SH-SY5Y (cell line): Measurements from ENCODE around the gene FGF18.

ENCODE experiments used
- GATA2 ChIP-seq: IDR thresholded peaks from 2 replicates; pipeline ENCODE4 v1.6.1; 2011; ENCODE audit warnings: mild to moderate bottlenecking, low read depth, low read length
- GATA3 ChIP-seq: IDR thresholded peaks from 2 replicates; pipeline ENCODE4 v1.6.1; 2011; ENCODE audit warnings: low read depth, mild to moderate bottlenecking, low read length, moderate library complexity

- no peak for TF ChIP-seq GATA2
- no peak for TF ChIP-seq GATA3
Measured at GRCh38 chr5:171495122-171495700, 75.8 kb downstream of the FGF18 start.
